NK-92 treated with Interleukin-12 subunit alpha and Interleukin-12 subunit beta, amount 100 ng/mL, for 24 hours (cell line): ENCODE measurements around the gene MMEL1.
"Not testable (repeated sequence)": the region's sequence is repeated elsewhere in the genome, so short reads cannot be mapped to it uniquely, and the experiment has no call there.

Experiments used
- DNase-seq: peaks from one replicate; lab custom pipeline; 2025; lab: John Stamatoyannopoulos, UW

Gene MMEL1

DNA sequence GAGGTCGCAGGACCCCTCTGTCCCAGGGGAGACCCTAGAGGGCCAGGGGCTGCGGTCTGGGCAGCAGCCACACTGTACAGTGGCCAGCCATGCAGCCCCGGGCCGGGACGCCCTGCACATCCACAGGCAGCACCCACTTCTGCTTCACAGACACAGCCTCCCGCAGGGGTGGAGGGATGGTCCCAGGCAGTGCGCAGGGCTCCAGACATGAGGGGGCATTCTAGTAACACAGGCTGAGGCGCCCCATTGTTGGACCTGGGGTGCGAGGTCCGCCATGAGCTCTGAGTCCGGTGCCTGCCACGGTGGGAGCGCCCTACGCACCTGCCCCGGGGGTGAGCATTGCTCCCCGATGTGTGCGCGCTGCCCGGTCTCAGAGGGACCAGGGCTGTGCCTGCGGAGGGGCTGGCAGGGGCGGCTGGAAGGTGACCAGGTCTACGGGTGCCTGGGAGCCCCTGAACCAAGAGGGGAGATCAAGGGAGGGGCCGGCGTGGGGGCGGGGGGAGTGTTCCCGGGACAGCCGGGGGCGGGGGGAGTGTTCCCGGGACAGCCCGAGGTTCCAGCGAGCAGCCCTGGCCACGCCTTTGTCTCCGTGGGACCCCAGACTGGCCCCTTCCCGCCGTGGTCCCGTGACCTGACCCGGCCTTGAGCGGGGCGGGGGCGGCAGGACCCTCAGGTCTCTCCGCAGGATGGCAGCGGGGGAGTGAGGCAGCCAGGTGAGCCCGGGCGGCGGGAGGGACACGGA lies 4.5 kb downstream of the MMEL1 start:
- no peak for DNase-seq

DNA sequence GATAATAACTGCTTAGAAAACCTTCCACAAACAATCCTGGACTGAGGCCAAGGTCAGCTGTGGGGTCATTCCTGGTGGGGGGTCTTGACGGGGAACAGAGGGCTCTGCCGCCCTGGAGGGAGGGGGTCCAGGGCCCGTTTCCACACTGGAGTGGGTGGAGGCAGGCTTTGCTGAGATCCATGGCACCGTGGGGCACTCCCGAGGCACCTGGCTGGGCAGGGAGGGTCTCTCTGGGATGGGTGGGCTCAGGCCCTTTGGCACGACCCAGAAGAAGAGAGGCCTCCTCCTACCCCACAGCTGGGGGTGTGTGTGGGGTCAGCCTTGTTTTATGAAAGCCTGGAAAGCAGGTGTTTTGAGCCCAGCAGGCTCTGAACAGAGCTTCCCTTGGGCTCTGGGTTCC lies 5.1 kb downstream of the MMEL1 start:
- DNase-seq, result no peak

DNA sequence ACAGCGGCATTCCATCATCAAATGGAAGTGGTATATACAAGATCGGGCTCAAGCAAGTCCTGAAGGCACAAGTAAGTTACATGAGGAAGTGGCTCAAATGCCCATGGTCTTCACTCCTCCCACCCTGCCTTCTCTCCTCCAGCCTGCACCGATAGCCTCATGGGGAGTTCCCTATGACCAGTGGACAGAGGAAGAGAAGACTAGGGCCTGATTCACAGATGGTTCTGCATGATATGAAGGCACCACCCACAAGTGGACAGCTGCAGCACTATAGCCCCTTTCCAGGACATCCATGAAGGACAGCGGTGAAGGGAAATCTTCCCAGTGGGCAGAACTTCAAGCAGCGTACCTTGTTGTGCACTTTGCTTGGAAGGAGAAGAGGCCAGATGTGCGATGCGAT lies 7.1 kb downstream of the MMEL1 start:
- DNase-seq, result not testable (repeated sequence)

DNA sequence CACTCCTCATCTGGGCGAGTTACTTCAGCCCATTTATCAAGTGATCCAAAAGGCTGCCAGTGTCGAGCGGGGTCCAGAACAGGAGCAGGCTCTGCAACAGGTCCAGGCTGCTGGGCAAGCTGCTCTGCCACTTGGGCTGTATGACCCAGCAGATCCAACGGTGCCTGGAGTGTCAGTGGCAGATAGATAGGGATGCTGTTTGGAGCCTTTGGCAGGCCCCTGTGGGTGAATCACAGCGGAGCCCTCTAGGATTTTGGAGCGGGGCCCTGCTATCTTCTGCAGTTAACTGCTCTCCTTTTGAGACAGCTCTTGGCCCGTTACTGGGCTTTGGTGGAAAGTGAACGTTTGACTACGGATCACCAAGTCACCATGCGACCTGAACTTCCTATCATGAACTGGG lies 7.5 kb downstream of the MMEL1 start:
- DNase-seq, result no peak

DNA sequence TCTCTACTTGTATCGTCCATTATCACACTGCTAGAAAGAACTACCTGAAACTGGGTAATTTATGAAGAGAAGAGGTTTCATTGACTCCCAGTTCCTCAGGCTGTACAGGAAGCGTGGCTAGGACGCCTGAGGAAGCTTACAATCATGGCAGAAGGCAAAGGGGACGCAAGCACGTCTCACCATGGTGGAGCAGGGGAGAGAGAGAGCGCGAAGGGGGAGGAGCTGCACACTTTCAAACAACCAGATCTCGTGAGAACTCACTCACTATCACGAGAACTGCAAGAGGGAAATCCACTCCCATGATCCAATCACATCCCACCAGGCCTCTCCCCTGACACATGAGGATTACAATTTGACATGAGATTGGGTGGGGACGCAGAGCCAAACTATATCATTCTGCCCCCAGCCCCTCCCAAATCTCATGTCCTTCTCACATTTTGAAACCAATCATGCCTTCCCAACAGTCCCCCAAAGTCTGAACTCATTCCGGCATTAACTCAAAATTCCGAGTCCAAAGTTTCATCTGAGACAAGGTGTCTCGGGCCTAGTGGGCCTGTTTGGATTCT lies 8.0 kb downstream of the MMEL1 start:
- no peak for DNase-seq

DNA sequence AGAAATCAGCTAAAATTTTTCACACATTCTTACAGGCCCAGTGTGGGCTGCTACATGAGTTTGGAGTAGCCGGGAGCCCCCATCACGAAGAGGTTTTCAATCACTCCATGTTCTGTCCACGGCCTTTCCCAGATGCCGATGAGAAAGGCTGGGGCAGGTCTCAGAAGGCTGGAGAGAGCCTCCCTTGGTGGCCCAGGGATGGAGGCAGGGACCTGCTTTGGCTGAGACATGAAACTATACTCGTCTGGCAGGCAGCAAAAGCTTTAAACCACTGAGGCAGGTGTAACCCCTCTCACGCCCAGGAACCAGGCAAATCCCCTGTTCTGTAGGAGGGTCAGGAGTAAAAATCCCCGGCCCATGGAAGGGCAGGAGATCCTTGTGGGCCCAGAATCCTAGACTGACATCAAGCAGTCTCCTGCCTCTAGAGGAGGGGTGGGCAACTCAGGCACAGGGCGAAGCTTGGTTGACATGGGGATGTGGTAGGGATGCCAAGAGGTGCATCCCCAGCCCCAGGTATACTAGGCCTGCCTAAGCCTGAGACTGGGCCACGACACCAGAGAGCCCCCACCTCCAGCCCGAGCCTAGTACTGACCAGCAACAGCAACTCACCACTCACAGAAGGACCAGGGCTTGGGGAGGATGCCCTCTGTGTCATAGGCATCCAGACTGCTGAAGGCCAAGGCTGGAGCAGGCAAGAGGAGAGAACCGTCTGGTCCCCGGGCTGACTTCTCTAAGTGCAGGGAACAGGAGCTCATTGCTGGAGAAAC lies 9.1 kb downstream of the MMEL1 start:
- DNase-seq, result no peak

DNA sequence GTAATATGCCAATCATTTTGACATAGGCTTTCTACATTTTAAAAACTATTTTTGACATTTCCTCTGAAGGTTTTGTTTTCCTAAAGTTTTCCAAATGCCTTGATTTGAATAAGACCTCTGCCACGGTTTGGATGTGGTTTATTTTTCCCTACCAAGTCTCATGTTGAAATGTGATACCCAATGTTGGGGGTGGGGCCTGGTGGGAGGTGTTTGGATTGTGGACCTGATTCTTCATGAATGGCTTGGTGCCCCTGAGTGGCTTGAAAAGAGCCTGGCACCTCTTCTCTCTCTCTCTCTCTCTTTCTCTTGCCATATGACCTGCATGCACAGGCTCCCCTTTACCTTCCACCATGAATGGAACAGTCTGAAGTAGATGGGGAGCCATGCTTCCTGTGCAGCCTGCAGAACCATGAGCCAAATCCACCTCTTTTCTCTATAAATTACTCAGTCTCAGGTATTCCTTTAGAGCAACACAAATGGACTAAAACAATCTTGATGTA lies 14.8 kb downstream of the MMEL1 start:
- DNase-seq, result no peak

DNA sequence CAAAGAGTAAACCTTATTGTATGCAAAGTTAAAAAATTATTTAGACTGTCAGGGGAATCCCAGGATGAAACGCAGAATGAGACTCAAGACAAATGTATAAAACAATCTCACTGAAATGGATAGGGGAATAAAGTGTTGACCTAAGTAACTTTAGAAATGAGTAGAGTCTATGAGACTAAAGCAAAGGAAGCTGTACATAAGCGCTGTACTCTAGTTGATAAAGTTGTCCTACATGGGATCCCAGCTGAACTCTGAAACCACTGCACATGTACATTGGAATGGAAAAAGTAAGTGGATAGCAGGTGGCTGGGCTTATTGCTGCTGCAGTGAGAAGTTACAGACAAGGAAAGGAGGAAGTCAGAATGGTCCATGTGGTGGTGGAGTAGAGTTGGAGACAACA lies 18.7 kb downstream of the MMEL1 start:
- DNase-seq, result no peak

DNA sequence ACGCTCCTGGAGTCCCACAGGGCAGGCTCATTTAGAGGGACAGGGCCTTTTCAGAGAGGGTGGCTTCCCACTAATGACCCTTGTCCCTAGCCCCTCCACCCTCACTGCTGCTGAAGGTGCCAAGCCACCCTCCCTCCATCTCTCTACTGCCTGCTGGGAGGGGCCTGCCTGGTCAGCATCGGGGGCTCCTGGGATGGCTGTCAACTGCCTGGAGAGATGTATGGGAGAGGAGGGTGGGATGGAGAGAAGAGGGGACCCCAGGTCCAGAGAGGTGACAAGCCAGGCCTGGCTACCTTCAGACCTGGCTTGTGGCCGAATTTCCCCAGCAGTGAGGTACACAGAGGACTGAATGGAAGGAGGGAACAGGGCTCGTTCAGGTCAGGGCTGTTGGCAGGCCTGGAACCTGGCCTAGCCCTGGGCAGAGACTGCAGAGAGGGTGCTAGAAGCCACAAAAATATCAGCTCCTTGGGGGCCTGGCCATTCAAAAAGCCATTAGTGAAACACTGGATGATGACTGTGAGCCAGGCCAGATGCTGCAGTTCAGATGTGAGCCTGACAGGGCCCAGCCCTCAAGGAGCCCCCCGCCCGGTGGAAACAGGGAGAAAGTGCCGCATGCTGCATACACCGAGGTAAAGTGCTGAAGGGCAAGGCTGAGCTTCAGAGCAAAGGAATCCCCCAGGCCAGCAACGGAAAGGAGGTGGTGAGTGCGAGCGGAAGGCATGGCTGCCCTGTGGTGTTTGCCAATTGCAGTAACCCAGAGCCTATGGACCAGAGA lies 20.0 kb downstream of the MMEL1 start:
- no peak for DNase-seq

DNA sequence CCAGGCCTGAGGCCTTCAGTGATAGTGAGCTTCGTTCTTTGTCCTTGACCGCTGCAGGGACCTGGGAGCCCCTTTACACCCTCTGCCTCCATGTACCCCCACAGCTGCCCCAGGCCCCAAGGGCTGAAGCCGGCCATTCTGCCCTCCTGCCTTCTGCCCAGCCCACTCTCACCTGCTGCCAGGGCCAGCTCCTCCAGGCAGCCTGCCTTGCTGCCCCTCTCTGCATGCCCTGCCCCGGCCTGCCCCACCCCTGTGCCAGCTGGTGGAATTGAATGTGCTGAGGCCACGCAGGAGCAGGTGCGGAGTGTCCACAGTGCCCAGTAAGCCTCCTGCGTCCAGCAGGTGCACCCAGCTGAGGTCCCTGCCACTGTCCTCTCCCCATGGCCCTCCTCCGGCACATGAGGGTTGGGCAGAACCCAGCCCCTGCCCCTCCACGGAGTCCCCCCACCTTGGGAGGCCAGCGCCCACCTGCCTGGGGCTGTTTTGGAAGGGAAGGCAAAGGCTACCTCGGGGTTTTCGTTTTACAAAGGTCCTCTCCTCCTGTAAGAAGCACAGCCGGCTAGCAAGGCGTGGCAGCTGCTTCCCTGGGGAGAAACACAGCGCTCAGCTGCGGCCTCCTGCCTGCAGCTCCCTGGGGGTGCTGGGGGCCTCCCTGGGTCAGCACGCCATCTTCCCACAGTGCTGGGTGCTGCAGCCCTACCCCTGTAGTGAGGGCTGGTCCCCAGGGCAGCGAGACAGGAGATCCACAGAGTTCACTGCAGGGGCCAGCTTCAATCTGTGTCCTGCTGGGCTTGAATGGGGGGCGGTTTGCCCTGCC lies 21.0 kb downstream of the MMEL1 start:
- no peak for DNase-seq

DNA sequence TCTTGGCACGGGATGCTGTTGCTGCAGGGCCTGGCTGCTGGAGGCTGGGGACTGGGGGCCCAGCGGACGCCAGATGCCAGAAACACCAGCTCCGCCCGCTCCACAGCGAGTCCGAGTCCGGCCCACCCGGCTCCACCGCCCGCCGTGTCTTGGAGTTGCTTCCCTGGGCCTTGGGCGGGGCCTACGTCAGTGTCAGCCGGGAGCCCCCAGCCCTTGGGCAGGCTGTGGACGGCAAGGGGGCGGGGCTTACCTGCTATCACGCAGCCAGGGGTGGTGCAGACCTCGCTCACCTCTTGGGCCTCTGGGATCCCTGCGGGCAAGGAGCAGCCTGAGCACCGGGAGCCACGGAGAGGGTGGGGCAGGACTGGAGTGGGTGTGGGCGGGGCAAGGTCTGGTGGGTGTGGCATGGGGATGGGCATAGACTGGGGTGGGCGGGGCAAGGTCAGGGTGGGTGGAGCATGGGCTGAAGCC lies 21.8 kb downstream of the MMEL1 start:
- DNase-seq, result no peak

DNA sequence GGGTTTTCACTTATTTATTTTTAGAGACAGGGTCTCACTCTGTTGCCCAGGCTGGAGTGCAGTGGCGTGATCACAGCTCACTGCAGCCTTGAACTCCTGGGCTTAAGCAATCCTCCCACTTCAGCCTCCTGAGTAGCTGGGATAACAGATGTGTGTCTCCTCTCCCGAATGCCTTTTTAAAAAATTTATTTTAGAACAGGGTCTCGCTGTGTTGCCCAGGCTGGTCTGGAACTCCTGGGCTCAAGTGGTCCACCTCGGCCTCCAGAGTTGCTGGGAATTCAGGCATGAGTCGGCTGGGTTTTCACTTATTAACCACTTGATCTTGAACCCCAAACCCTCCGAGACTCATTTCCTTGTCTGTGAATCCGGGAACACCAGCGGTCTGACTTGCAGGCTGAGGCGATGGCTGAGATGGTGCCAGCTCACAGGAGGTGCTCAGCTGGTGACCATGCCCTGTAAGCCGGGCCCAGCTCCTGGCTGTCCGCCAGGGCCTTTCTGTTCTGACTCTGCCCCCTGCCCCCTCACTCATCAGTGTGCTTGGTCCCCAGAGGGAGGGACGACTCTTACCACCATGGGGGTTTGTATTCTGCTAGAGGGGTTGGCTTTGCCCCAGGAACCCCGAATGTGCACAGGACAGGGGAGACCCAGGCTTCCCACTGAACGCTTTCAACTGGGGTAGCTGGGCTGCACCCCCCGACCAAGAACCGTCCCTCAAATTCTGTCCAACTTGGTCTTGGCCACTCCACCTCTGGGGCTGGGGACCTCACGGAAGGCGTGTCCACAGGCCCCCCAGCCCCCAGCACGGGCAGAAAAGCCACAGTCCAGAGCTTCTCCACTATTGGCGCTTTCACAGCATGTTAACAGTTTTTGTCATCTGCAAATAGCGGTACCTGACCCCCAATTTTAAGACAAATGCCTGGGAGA lies 22.5 kb downstream of the MMEL1 start:
- no peak for DNase-seq

DNA sequence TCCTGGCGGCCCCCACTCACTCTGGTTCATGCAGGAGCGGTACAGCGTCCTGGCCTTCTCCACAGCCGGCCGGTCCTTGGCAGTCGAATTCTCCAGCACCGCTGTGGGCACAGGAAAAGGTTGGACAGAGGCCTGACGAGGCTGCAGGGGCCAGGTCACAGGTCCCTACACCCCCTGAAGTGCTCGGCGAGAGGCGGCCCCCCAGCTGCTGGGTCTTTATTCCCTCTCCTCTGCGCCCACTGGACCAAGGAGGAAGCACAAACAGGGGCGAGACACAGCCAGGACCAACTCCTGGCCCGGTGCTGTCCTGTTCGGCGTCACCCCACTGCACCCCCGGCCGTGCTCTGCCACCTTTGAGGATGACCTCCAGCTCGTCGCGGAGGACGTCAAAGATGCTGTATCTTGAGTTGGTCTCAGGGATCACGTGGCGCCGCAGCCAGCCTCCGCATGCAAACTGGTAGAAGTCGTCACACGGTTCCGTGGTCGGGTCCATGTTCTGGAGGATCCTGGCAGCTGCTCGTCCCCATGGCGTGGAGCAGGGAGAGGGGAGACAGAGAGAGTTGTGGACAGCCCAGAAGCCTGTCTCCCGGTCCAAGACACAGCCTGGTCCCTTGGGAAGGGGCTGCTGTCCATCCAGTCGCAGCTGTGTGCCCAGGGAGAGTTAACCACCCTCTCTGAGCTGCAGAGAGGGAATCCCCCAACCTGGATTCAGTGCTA lies 23.3 kb downstream of the MMEL1 start:
- DNase-seq, result no peak

DNA sequence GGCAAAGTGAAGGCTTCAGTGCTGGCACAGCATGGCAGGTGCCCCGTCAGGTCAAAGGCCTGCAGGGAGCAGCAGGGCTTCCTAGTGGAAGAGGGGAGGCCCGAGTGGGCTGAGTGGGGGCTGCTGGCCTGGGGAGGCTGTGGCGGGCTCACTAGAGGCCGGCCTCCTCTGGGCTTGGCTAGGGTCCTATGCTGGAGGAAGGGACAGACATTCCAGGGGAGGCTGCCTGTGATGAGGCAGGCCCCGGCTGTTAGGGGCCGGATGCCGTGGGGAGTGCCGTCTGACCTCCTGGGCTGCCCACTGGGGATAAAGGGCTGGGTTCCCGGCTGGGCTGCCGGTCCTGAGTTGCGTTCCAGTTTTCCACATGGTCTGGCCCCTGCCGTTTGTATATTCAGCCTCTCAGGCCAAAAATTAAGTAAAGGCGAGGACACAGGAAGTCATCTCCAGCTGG lies 25.1 kb downstream of the MMEL1 start:
- DNase-seq, result no peak

DNA sequence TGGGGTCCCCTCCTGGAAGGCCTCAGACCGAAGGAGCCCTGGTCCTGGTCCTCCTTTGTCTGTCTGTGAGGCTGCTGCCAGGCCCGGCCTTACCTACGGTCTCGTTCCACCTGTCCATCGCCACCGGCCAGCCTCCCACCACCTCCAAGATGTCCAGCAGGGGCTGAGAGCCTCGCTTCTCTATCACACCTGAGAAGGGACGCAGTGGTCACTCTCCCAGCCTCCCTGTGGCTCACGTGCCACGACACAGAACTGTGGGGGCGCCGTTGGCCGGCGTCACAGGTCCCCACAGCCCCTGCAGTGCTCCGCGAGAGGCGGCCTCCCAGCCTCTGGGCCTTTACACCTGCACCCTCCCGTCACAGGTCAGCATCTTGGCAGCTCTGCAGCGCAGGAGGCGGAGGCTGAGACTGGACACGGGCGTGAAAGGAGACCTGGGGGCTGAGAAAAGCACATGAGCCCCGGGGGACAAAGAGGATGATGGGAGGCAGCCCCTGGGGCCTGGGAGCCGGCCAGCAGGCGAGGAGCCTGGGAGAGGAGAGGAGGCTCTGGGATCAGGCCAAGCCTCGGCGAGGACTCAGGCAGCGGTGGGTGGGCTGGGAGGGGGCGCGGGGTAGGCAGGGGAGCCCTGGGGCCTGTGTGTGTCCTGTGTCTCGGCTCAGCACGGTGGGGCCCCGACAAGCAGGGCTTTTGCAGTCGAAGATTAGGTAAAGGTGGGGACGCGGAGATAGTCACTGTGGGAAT lies 25.8 kb downstream of the MMEL1 start:
- no peak for DNase-seq

DNA sequence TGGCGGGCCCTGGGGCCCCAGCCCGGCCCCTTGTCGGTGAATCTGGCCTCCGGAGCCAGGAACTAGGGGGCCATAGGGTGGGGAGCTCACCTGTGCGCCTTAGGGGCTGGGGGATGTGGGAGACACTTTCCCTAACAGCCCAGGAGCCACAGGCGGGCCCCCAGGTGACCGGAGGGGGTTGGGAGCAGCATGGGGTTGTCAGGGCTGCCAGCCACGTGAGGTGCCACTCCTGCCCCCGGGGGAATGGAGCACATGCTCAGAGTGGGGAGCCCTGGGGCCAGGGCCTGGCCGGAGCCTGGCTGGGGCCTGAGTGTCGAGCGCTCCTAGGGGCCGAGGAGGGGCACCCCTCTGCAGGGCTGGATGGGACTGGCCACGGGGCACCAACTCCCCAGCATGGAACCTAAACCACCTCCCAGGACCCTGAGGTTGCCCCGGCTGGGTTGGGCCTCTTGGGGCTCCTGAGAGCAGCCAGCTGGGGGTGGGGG lies 26.4 kb downstream of the MMEL1 start:
- no peak for DNase-seq

DNA sequence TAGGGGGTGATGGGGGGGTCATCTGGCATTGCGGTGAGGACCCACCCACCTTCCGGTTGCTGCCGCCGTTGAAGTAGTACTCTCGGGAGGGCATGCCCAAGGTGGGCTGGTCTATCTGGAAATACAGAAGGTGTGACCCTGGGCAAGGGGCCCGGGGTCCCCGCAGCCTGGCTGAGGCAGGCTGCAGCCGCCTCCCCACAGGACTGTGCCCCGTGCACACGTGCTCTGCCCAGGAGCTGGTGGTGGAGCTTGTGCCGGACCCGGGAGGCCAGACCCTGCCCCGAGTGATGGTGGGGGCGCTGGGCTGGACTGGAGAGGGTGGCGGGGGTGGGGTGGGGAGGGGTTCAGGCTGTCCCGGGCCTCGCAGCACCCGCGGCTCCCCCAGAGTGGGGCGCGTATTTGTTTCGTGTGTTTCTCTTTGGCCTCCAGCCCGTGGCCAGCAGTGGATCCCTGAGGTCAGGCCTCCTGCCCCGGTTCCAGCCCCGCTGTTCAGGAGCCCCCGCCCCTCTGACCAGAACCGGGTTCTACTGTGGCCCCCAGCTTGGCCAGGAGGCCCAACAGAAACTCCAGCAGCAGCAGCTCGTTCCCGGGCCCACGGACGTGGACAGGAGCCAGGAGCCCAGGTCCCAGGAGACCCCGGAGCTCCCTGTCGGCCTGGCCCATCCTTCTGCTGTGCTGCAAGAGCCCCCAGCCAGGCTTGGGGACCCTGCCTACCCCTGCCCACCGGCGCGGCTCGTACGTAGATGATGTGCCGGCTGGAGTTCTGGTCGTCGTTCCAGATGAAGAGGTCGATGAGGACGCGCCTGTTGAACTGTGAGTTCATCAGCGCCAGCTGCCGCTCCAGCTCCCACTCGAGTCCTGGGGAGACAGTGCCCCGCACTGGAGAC lies 27.1 kb downstream of the MMEL1 start:
- no peak for DNase-seq
